Activated CD4-positive, alpha-beta T cell treated with anti-CD3 and anti-CD28 coated beads, Interleukin-2, amount 10 ng/mL, durations not matched to agents 24 days and 14 days (primary cell): ENCODE measurements around the gene KRT15. TPM values are rescaled to one million over a fixed set of nuclear protein-coding genes. Genes with fewer than 3 reads are reported as not detected.

Experiments
- total RNA-seq: library from RNA; stranded (reverse); gene quantifications from 2 replicates; pipeline ENCODE4 v1.2.3, GENCODE V29; 2022

Gene KRT15
- total RNA-seq, 1 donor from 2014 or later: not detected

Other genes starting within 250 kb of the KRT15 start
- not detected in 2 replicates for gene KRTAP9-7, start 243.2 kb downstream of the KRT15 start, total RNA-seq
- gene KRTAP29-1, start 216.0 kb downstream of the KRT15 start, total RNA-seq: not detected in 2 replicates
- gene KRTAP16-1, start 209.6 kb downstream of the KRT15 start, total RNA-seq: not detected in 2 replicates
- not detected in 2 replicates for gene KRTAP17-1, start 203.2 kb downstream of the KRT15 start, total RNA-seq
- gene KRT33A, start 168.1 kb downstream of the KRT15 start, total RNA-seq: not detected in 2 replicates
- not detected in 2 replicates for gene KRT33B, start 149.1 kb downstream of the KRT15 start, total RNA-seq
- not detected in 2 replicates for gene KRT34, start 136.6 kb downstream of the KRT15 start, total RNA-seq
- not detected in 2 replicates for gene KRT31, start 121.3 kb downstream of the KRT15 start, total RNA-seq
- gene KRT37, start 94.3 kb downstream of the KRT15 start, total RNA-seq: not detected in 2 replicates
- gene KRT38, start 77.9 kb downstream of the KRT15 start, total RNA-seq: not detected in 2 replicates
- not detected in 2 replicates for gene KRT32, start 51.5 kb downstream of the KRT15 start, total RNA-seq
- gene KRT35, start 37.7 kb downstream of the KRT15 start, total RNA-seq: not detected in 2 replicates
- not detected in 2 replicates for gene KRT36, start 29.0 kb downstream of the KRT15 start, total RNA-seq
- gene KRT13, start 13.3 kb downstream of the KRT15 start, total RNA-seq: not detected in 2 replicates
- gene KRT19, start 9.4 kb upstream of the KRT15 start, total RNA-seq: not detected in 2 replicates
- gene KRT9, start 53.2 kb upstream of the KRT15 start, total RNA-seq: not detected in 2 replicates
- gene KRT14, start 68.0 kb upstream of the KRT15 start, total RNA-seq: not detected in 2 replicates
- not detected in 2 replicates for gene KRT16, start 93.9 kb upstream of the KRT15 start, total RNA-seq
- gene KRT17, start 105.7 kb upstream of the KRT15 start, total RNA-seq: not detected in 2 replicates
- gene EIF1, start 170.0 kb upstream of the KRT15 start, total RNA-seq: 837 and 858 TPM in 2 replicates
- gene GAST, start 193.4 kb upstream of the KRT15 start, total RNA-seq: not detected in 2 replicates
- 0.02 and 0.05 TPM in 2 replicates for gene HAP1, start 215.8 kb upstream of the KRT15 start, total RNA-seq